Endothelial cell (in vitro differentiated cells): Measurements from ENCODE around the gene DACH1. TPM values are rescaled to one million over a fixed set of nuclear protein-coding genes. Genes with fewer than 3 reads are reported as not detected.
"Not testable (repeated sequence)": the region's sequence is repeated elsewhere in the genome, so short reads cannot be mapped to it uniquely, and the experiment has no call there.

Source experiments
- DNase-seq: peaks from one replicate; pipeline ENCODE4 v3.0.0; 2021; ENCODE audit warnings: low spot score
- H3K27ac Mint-ChIP-seq: one replicate; pipeline ENCODE4 v1.8.0; 2021; ENCODE audit warnings: mixed read lengths, inconsistent platforms; ENCODE audit not compliant: unreplicated experiment
- H3K27me3 Mint-ChIP-seq: one replicate; pipeline ENCODE4 v1.8.0; 2021; ENCODE audit warnings: mild to moderate bottlenecking, moderate library complexity, mixed read lengths, inconsistent platforms; ENCODE audit not compliant: unreplicated experiment
- H3K36me3 Mint-ChIP-seq: one replicate; pipeline ENCODE4 v1.8.0; 2021; ENCODE audit warnings: mild to moderate bottlenecking, low read depth, mixed read lengths, inconsistent platforms; ENCODE audit not compliant: unreplicated experiment
- H3K4me1 Mint-ChIP-seq: one replicate; pipeline ENCODE4 v1.8.0; 2021; ENCODE audit warnings: mild to moderate bottlenecking, mixed read lengths, inconsistent platforms; ENCODE audit not compliant: unreplicated experiment
- H3K4me3 Mint-ChIP-seq: one replicate; pipeline ENCODE4 v1.8.0; 2021; ENCODE audit warnings: mild to moderate bottlenecking, mixed read lengths, inconsistent platforms; ENCODE audit not compliant: unreplicated experiment
- H3K9me3 Mint-ChIP-seq: one replicate; pipeline ENCODE4 v1.8.0; 2021; ENCODE audit warnings: mixed read lengths, inconsistent platforms; ENCODE audit not compliant: unreplicated experiment
- total RNA-seq: library from RNA; stranded (reverse); fragmentation: NEBNext Ultra II Directional; extraction: Animal tissue kit (Norgen Biotek cat#: 25700); gene quantifications from one replicate; pipeline ENCODE4 v1.2.1, GENCODE V29; 2021; ENCODE audit not compliant: unreplicated experiment
- TF ChIP-seq, protein P1 (sequence below): fragments of 200-600 bp; sonication (generic); IDR thresholded peaks from one replicate; pipeline ENCODE4 v1.5.0; 2021; ENCODE audit warnings: antibody characterized with exemption; ENCODE audit not compliant: unreplicated experiment

Gene DACH1
- total RNA-seq, 1 donor from 2014 or later, result 36.4 TPM

DNA sequence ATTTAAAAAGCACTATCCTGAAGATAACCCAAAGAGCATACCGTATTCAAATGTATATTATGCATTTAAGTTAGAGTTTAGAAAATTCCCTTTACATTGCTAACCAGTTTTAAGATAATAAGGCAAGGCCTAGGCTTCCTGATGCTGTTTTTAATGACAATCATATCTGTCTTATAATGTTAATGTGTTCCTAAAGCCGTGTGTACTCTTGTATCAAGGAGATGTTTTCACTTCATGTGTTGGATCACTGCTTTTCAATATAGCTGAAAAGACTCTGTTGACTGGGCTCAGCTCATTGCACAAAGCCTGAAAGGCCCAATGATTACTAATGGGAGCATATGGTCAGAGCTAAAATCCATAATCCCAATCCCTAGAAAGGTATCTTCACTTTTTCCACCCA lies 81.6 kb downstream of the DACH1 start:
- Mint-ChIP-seq H3K27me3 (no peaks in the 10 kb centered on the region), H3K27ac (no peak overlapping the region)

GRCh38 chr13:71780546-71780945 lies 86.5 kb downstream of the DACH1 start:
- H3K9me3 Mint-ChIP-seq, result no peaks in the 10 kb centered on the region
- no peak overlapping the region for H3K27ac Mint-ChIP-seq

More for the DNA sequence above, 81.6 kb downstream of the DACH1 start:
- TF ChIP-seq, protein P1, sequence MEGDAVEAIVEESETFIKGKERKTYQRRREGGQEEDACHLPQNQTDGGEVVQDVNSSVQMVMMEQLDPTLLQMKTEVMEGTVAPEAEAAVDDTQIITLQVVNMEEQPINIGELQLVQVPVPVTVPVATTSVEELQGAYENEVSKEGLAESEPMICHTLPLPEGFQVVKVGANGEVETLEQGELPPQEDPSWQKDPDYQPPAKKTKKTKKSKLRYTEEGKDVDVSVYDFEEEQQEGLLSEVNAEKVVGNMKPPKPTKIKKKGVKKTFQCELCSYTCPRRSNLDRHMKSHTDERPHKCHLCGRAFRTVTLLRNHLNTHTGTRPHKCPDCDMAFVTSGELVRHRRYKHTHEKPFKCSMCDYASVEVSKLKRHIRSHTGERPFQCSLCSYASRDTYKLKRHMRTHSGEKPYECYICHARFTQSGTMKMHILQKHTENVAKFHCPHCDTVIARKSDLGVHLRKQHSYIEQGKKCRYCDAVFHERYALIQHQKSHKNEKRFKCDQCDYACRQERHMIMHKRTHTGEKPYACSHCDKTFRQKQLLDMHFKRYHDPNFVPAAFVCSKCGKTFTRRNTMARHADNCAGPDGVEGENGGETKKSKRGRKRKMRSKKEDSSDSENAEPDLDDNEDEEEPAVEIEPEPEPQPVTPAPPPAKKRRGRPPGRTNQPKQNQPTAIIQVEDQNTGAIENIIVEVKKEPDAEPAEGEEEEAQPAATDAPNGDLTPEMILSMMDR, result no peak
- peaks cover 13% of the 10 kb centered on the region for H3K4me1 Mint-ChIP-seq
- no peak for DNase-seq
- H3K36me3 Mint-ChIP-seq, result no peaks in the 10 kb centered on the region
- H3K9me3 Mint-ChIP-seq, result no peaks in the 10 kb centered on the region
- H3K4me3 Mint-ChIP-seq, result no peak overlapping the region

DNA sequence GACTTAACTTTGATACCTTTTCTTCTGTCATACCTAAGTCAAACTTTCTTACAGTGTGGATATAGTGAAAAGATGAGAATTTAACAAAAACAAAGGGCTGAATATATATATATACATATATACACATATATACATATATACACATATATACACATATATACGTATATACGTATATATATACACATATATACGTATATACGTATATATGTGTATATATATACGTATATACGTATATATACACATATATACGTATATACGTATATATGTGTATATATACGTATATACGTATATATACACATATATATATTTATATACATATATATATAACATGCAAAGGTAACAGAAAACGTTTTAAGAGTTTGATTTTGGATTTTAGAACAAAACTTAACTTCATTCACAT lies 88.0 kb downstream of the DACH1 start:
- H3K4me1 Mint-ChIP-seq, result peaks cover 11% of the 10 kb centered on the region
- H3K4me3 Mint-ChIP-seq, H3K27ac Mint-ChIP-seq, H3K36me3 Mint-ChIP-seq, H3K27me3 Mint-ChIP-seq, DNase-seq, H3K9me3 Mint-ChIP-seq: not testable (repeated sequence)

More at GRCh38 chr13:71780546-71780945, 86.5 kb downstream of the DACH1 start:
- H3K4me3 Mint-ChIP-seq, result no peak overlapping the region
- TF ChIP-seq, protein P1, result no peak
- no peak for DNase-seq
- peaks cover 11% of the 10 kb centered on the region for H3K4me1 Mint-ChIP-seq
- H3K27me3 Mint-ChIP-seq, result peaks cover 1% of the 10 kb centered on the region
- H3K36me3 Mint-ChIP-seq, result no peaks in the 10 kb centered on the region

- Mint-ChIP-seq H3K27me3 (peaks cover 1% of the 10 kb centered on the region), H3K36me3 (no peaks in the 10 kb centered on the region), H3K4me3 (no peak overlapping the region), H3K4me1 (peaks cover 11% of the 10 kb centered on the region), H3K9me3 (no peaks in the 10 kb centered on the region), H3K27ac (no peak overlapping the region)
- TF ChIP-seq, protein P1, result no peak
- no peak for DNase-seq
These were observed 91.0 kb downstream of the DACH1 start for GRCh38 chr13:71775966-71776365.

DNA sequence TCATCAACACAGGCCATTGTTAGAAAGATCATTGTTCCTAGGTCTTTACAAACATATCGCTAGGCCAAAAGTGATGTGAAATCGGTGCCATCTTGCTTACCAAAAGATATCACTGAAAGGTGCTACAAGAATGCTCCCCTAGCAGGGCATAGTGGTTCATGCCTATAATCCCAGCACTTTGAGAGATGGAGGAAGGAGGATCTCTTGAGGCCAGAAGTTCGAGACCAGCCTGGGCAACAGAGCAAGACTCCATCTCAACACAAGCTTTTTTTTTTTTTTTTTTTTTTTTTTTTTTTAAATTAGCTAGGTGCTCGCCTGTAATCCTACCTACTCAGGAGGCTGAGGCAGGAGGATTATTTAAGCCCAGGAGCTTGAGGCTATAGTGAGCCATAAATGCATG lies 92.1 kb downstream of the DACH1 start:
- Mint-ChIP-seq H3K4me1 (peaks cover 11% of the 10 kb centered on the region), H3K36me3 (no peaks in the 10 kb centered on the region), H3K27me3 (peaks cover 1% of the 10 kb centered on the region), H3K4me3 (no peak overlapping the region), H3K9me3 (no peaks in the 10 kb centered on the region), H3K27ac (no peak overlapping the region)
- TF ChIP-seq, protein P1, result no peak
- DNase-seq, result no peak
